PC-3 (cell line): ENCODE measurements around the gene LYRM4. TPM values are rescaled to one million over a fixed set of nuclear protein-coding genes. Genes with fewer than 3 reads are reported as not detected.

ENCODE experiments used
- ATAC-seq: fragments of 200-7000 bp; cut with Tn5 transposase; 2 replicates; pipeline ENCODE4 v1.9.1; 2020; ENCODE audit warnings: mild to moderate bottlenecking, moderate library complexity
- BruUV-seq: library from RNA; stranded (reverse); fragments of 400-500 nt; replicated peaks from 2 replicates; lab custom pipeline; 2021; lab: Mats Ljungman, UMichigan
- CTCF ChIA-PET: fragments of 300-600 bp; sonication (Branson Sonifier 250); formaldehyde crosslinking; loops from one replicate; lab custom pipeline; 2022; ENCODE audit warnings: antibody characterized with exemption; lab: Charles Lee
- POLR2A ChIA-PET: fragments of 300-600 bp; sonication (Branson Sonifier 250); formaldehyde crosslinking; loops from one replicate; lab custom pipeline; 2022; ENCODE audit warnings: antibody characterized with exemption; ENCODE audit not compliant: unreplicated experiment; lab: Charles Lee
- DNase-seq: peaks from one replicate; pipeline ENCODE4 v3.0.0-alpha.2; 2015
- H2AFZ ChIP-seq: fragments of 300-600 bp; sonication (generic); 2 replicates; pipeline ENCODE4 v1.6.0; 2016; ENCODE audit warnings: antibody characterized with exemption, low read length
- H3F3A ChIP-seq: fragments of 300-600 bp; sonication (generic); one replicate; pipeline ENCODE4 v1.6.0; 2017; ENCODE audit warnings: antibody characterized with exemption, low read length, control low read depth, mild to moderate bottlenecking; ENCODE audit not compliant: unreplicated experiment
- H3K27ac ChIP-seq: fragments of 300-600 bp; sonication (generic); 2 replicates; pipeline ENCODE4 v1.5.1; 2016; ENCODE audit warnings: mild to moderate bottlenecking, low read length
- H3K27me3 ChIP-seq: fragments of 300-600 bp; sonication (generic); 2 replicates; pipeline ENCODE4 v1.6.1; 2016; ENCODE audit warnings: low read length, mixed read lengths
- H3K36me3 ChIP-seq: fragments of 300-600 bp; sonication (generic); 2 replicates; pipeline ENCODE4 v1.6.1; 2016; ENCODE audit warnings: low read depth, mixed run types, low read length, mixed read lengths
- H3K4me1 ChIP-seq: fragments of 300-600 bp; sonication (generic); 2 replicates; pipeline ENCODE4 v1.5.1; 2016; ENCODE audit warnings: low read length; ENCODE audit not compliant: insufficient read depth
- H3K4me2 ChIP-seq: fragments of 300-600 bp; sonication (generic); 2 replicates; pipeline ENCODE4 v1.6.0; 2016; ENCODE audit warnings: low read length
- H3K4me3 ChIP-seq: fragments of 300-600 bp; sonication (generic); 2 replicates; pipeline ENCODE4 v1.5.1; 2016; ENCODE audit warnings: mild to moderate bottlenecking, low read length, mixed read lengths
- H3K79me2 ChIP-seq: fragments of 300-600 bp; sonication (generic); 2 replicates; pipeline ENCODE4 v1.6.1; 2017; ENCODE audit warnings: low read length, mixed read lengths
- H3K9ac ChIP-seq: fragments of 300-600 bp; sonication (generic); 2 replicates; pipeline ENCODE4 v1.6.0; 2016; ENCODE audit warnings: mild to moderate bottlenecking, low read length
- H3K9me2 ChIP-seq: fragments of 300-600 bp; sonication (generic); replicated peaks from 2 replicates; pipeline ENCODE4 v1.6.1; 2016; ENCODE audit warnings: mixed run types, low read length, mixed read lengths
- H3K9me3 ChIP-seq: fragments of 300-600 bp; sonication (generic); 2 replicates; pipeline ENCODE4 v1.6.1; 2016; ENCODE audit warnings: low read length, mixed read lengths
- H4K20me1 ChIP-seq: fragments of 300-600 bp; sonication (generic); 2 replicates; pipeline ENCODE4 v1.6.1; 2016; ENCODE audit warnings: low read length, mixed read lengths
- CTCF ChIP-seq: fragments of 300-600 bp; sonication (generic); conservative IDR thresholded peaks from 2 replicates; pipeline ENCODE4 v1.5.1; 2017; ENCODE audit warnings: antibody characterized with exemption, low read depth, mild to moderate bottlenecking, low read length
- EZH2 ChIP-seq: fragments of 300-600 bp; sonication (generic); IDR thresholded peaks from one replicate; pipeline ENCODE4 v1.6.1; 2017; ENCODE audit warnings: antibody characterized with exemption, mild to moderate bottlenecking, low read length; ENCODE audit not compliant: unreplicated experiment
- EZH2phosphoT487 ChIP-seq: fragments of 300-600 bp; sonication (generic); IDR thresholded peaks from 2 replicates; pipeline ENCODE4 v1.6.1; 2018; ENCODE audit warnings: mild to moderate bottlenecking, antibody characterized with exemption, low read length, borderline replicate concordance
- intact Hi-C: fragments of 100-400 bp; cut with micrococcal nuclease; formaldehyde crosslinking; loops from 2 replicates; pipeline ENCODE4 v1.9.0; 2023
- total RNA-seq: library from RNA; depleted of rRNA; stranded (reverse); fragments of >200 nt; gene quantifications from 2 replicates; pipeline ENCODE4 v1.2.3, GENCODE V29; 2014

The LYRM4 gene
- total RNA-seq, 1 experiment from 2014 or later: 27.7 TPM

GRCh38 chr6:5205035-5205507, 55.7 kb downstream of the LYRM4 start:
- Histone ChIP-seq H3K27me3 (no peaks in the 10 kb centered on the region), H4K20me1 (no peaks in the 10 kb centered on the region), H3K9ac (no peak overlapping the region), H3K36me3 (no peaks in the 10 kb centered on the region), H3F3A (no peaks in the 10 kb centered on the region), H3K4me2 (no peak overlapping the region), H3K4me1 (peaks cover 13% of the 10 kb centered on the region), H3K9me3 (no peaks in the 10 kb centered on the region), H2AFZ (no peak overlapping the region), H3K9me2 (no peaks in the 10 kb centered on the region), H3K27ac (no peak overlapping the region), H3K79me2 (0 out of 2 replicates have a peak, but pooled peaks cover 7% of the 10 kb centered on the region), H3K4me3 (no peak overlapping the region)
- ATAC-seq (no peak), DNase-seq (no peak)
- no peak for TF ChIP-seq EZH2
- no peak for TF ChIP-seq CTCF
- POLR2A ChIA-PET: interaction anchor here (0.7 kb wide), 1 partner anchor 179 kb away, joined by 3 read pairs; no protein-coding TSS in a partner anchor
- CTCF ChIA-PET: no interaction called here
- intact Hi-C loops: no loop called here
- no TSS peak for BruUV-seq

GRCh38 chr6:5204376-5204775, 56.4 kb downstream of the LYRM4 start:
- CTCF ChIA-PET: no interaction called here
- ATAC-seq: no peak
- H3K4me1 ChIP-seq: peaks cover 13% of the 10 kb centered on the region

More at GRCh38 chr6:5204376-5204775, 56.4 kb downstream of the LYRM4 start:
- H3K27ac ChIP-seq: no peak overlapping the region
- no peak overlapping the region for H3K9ac ChIP-seq
- 0 out of 2 replicates have a peak, but pooled peaks cover 7% of the 10 kb centered on the region for H3K79me2 ChIP-seq
- no peaks in the 10 kb centered on the region for H3K27me3 ChIP-seq
- intact Hi-C loops: no loop called here
- H2AFZ ChIP-seq: no peak overlapping the region
- no peak overlapping the region for H3K4me3 ChIP-seq
- POLR2A ChIA-PET: no interaction called here
- H3K9me3 ChIP-seq: no peaks in the 10 kb centered on the region
- H3K4me2 ChIP-seq: no peak overlapping the region
- no peak for DNase-seq
- no TSS peak for BruUV-seq
- no peaks in the 10 kb centered on the region for H3K36me3 ChIP-seq
- TF ChIP-seq CTCF: no peak
- no peak for TF ChIP-seq EZH2phosphoT487
- no peak for TF ChIP-seq EZH2
- no peaks in the 10 kb centered on the region for H4K20me1 ChIP-seq
- H3K9me2 ChIP-seq: no peaks in the 10 kb centered on the region
- H3F3A ChIP-seq: no peaks in the 10 kb centered on the region
